Spleen (tissue), 7 donors: Measurements from ENCODE around the gene BOK.

Experiments
- POLR2A ChIP-seq, 3 donors: fragments of 450-650 bp; IDR thresholded peaks; one replicate each; pipeline ENCODE4 v1.5.1; 2017; ENCODE audit warnings: antibody characterized with exemption in 3 of 3, mild to moderate bottlenecking in 1 of 3
- POLR2AphosphoS5 ChIP-seq, 3 donors: sonication (generic); formaldehyde crosslinking; IDR thresholded peaks; one replicate each; pipeline ENCODE4 v1.5.1; 2017; ENCODE audit warnings: antibody characterized with exemption in 3 of 3
- TF ChIP-seq, protein P1 (sequence below), 11 experiments: fragments of 200-600 bp in 7 of 11; fragments of 450-650 bp in 4 of 11; sonication (generic) in 4 of 11; IDR thresholded peaks in 8 of 11; conservative IDR thresholded peaks in 3 of 11; 1 replicate in 7 of 11; 2 replicates in 4 of 11; pipeline versions ENCODE4 v1.4.0 to v1.8.0; 2016 to 2021; ENCODE audit warnings: antibody characterized with exemption in 11 of 11, inconsistent platforms in 4 of 11, mild to moderate bottlenecking in 1 of 11
- donor health status: DM: no; HTN: no; CAD: no; lungs with moderate emphysema.
- donor health status: DM: no; HTN: no; CAD: no.
- donor health status: DM: no; HTN: no; CAD: no.

DNA sequence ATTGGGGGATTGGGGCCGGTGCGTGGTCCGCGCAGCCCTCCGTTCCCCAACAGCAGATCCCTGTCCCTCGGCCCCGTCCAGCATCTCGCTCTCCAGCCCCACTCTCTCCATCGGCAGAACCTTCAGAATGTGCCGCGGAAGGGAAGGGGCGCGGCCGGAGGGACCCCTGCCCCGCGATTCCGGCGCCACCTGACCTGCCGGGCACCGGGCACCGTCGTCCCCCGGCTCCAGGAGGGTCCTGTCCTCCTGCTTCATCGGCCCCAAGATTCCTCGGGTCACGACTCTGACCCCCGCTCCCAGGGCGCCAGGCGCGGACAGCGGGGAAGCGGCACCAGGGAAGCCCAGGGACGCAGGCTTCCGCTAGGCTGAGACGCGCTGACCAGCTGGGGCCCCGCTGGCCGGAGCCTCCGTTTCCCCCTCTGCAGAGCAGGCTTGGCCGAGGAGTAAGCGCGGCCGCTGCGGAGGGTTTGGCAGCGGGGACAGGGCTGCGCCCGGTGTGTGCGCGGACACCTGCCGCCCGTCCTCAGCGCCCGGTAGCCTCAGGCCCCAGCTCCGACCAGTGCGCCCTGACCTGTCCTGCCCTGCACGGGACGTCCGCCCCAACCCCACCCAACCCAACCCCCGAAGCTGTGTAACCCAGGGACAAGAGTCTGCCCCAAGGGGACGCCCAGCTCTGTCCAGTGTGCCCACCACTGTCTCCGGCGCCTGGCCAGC lies 16.8 kb upstream of the BOK start:
- no peak for TF ChIP-seq POLR2A (IDR thresholded peaks at IDR 0.05)
- TF ChIP-seq, protein P1, sequence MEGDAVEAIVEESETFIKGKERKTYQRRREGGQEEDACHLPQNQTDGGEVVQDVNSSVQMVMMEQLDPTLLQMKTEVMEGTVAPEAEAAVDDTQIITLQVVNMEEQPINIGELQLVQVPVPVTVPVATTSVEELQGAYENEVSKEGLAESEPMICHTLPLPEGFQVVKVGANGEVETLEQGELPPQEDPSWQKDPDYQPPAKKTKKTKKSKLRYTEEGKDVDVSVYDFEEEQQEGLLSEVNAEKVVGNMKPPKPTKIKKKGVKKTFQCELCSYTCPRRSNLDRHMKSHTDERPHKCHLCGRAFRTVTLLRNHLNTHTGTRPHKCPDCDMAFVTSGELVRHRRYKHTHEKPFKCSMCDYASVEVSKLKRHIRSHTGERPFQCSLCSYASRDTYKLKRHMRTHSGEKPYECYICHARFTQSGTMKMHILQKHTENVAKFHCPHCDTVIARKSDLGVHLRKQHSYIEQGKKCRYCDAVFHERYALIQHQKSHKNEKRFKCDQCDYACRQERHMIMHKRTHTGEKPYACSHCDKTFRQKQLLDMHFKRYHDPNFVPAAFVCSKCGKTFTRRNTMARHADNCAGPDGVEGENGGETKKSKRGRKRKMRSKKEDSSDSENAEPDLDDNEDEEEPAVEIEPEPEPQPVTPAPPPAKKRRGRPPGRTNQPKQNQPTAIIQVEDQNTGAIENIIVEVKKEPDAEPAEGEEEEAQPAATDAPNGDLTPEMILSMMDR (IDR thresholded peaks at IDR 0.05 in 8 of 11, conservative IDR thresholded peaks at IDR 0.05 in 3 of 11) = no peak
- no peak for TF ChIP-seq POLR2AphosphoS5 (IDR thresholded peaks at IDR 0.05)
